HepG2 (cell line): ENCODE results near the gene NDUFB3. TPM values are rescaled to one million over a fixed set of nuclear protein-coding genes. Genes with fewer than 3 reads are reported as not detected.

Experiments used
- AFF4 ChIP-seq: sonication (generic); formaldehyde crosslinking; IDR thresholded peaks from 2 replicates; pipeline ENCODE4 v1.4.0; 2020; ENCODE audit warnings: missing genetic modification reagents
- BORCS8-MEF2B ChIP-seq: sonication (generic); formaldehyde crosslinking; IDR thresholded peaks from 2 replicates; pipeline ENCODE4 v1.8.0; 2022; ENCODE audit warnings: mild to moderate bottlenecking, missing genetic modification reagents
- GMEB2 ChIP-seq: IDR thresholded peaks from 2 replicates; pipeline ENCODE4 v1.6.1; 2016; ENCODE audit warnings: missing biosample characterization, missing genetic modification reagents, low read depth
- JUN ChIP-seq: sonication (generic); formaldehyde crosslinking; IDR thresholded peaks from 2 replicates; pipeline ENCODE4 v1.4.0; 2020; ENCODE audit warnings: mild to moderate bottlenecking, missing genetic modification reagents
- NR1H2 ChIP-seq: sonication (generic); formaldehyde crosslinking; IDR thresholded peaks from 2 replicates; pipeline ENCODE4 v1.8.1; 2022; ENCODE audit warnings: low read depth, missing genetic modification reagents, borderline replicate concordance
- PITX1 ChIP-seq: sonication (generic); formaldehyde crosslinking; IDR thresholded peaks from 2 replicates; pipeline ENCODE4 v1.5.1; 2020; ENCODE audit warnings: mild to moderate bottlenecking, missing genetic modification reagents
- PLRG1 ChIP-seq: fragments of 450-650 bp; conservative IDR thresholded peaks from 2 replicates; pipeline ENCODE4 v1.6.1; 2016
- SUZ12 ChIP-seq: fragments of 150-350 bp; IDR thresholded peaks from 2 replicates; pipeline ENCODE4 v1.6.1; 2014; ENCODE audit warnings: low read depth, low read length
- TFE3 ChIP-seq: IDR thresholded peaks from 2 replicates; pipeline ENCODE4 v1.6.1; 2016
- THAP8 ChIP-seq: sonication (generic); formaldehyde crosslinking; IDR thresholded peaks from 2 replicates; pipeline ENCODE4 v1.5.1; 2020; ENCODE audit warnings: missing genetic modification reagents, mild to moderate bottlenecking, borderline replicate concordance
- THRA ChIP-seq: sonication (generic); formaldehyde crosslinking; IDR thresholded peaks from 2 replicates; pipeline ENCODE4 v1.4.0; 2020; ENCODE audit warnings: missing genetic modification reagents, borderline replicate concordance
- TP53 ChIP-seq: sonication (generic); formaldehyde crosslinking; conservative IDR thresholded peaks from 2 replicates; pipeline ENCODE4 v1.4.0; 2020; ENCODE audit warnings: missing genetic modification reagents
- ZFP36L2 ChIP-seq: sonication (generic); formaldehyde crosslinking; IDR thresholded peaks from 2 replicates; pipeline ENCODE4 v1.4.0; 2020; ENCODE audit warnings: missing genetic modification reagents
- ZMYM2 ChIP-seq: sonication (generic); formaldehyde crosslinking; IDR thresholded peaks from 2 replicates; pipeline ENCODE4 v1.8.0; 2022; ENCODE audit warnings: mild to moderate bottlenecking, missing genetic modification reagents
- ZNF253 ChIP-seq: sonication (generic); formaldehyde crosslinking; IDR thresholded peaks from 2 replicates; pipeline ENCODE4 v1.8.0; 2022; ENCODE audit warnings: mild to moderate bottlenecking, missing genetic modification reagents, borderline replicate concordance
- ZNF264 ChIP-seq: sonication (generic); formaldehyde crosslinking; IDR thresholded peaks from 2 replicates; pipeline ENCODE4 v1.4.0; 2020; ENCODE audit warnings: missing genetic modification reagents
- ZNF329 ChIP-seq: sonication (generic); formaldehyde crosslinking; IDR thresholded peaks from 2 replicates; pipeline ENCODE4 v1.9.0; 2021; ENCODE audit warnings: low read depth, mild to moderate bottlenecking, missing genetic modification reagents
- ZNF432 ChIP-seq: sonication (generic); formaldehyde crosslinking; IDR thresholded peaks from 2 replicates; pipeline ENCODE4 v1.5.0; 2020; ENCODE audit warnings: missing genetic modification reagents, mild to moderate bottlenecking, borderline replicate concordance
- ZNF562 ChIP-seq: sonication (generic); formaldehyde crosslinking; IDR thresholded peaks from 2 replicates; pipeline ENCODE4 v1.8.0; 2022; ENCODE audit warnings: missing genetic modification reagents, borderline replicate concordance
- ZNF563 ChIP-seq: sonication (generic); formaldehyde crosslinking; IDR thresholded peaks from 2 replicates; pipeline ENCODE4 v1.8.0; 2022; ENCODE audit warnings: mild to moderate bottlenecking, moderate library complexity, missing genetic modification reagents
- ZNF644 ChIP-seq: IDR thresholded peaks from 2 replicates; pipeline ENCODE4 v1.6.1; 2016; ENCODE audit warnings: low read depth
- polyA plus RNA-seq, 8 experiments: library from polyadenylated mRNA; depleted of rRNA in 3 of 8; stranded (reverse) in 7 of 8; unstranded in 1 of 8; fragments of >200 nt; fragmentation: Illumina TruSeq in 4 of 8; extraction: Trizol in 4 of 8; gene quantifications; 2 replicates each; pipeline versions ENCODE4 v1.2.1 to v1.2.3, GENCODE V29; 2011 to 2016; ENCODE audit warnings: low read depth in 4 of 8, missing spikeins in 1 of 8, mixed read lengths in 1 of 8; ENCODE audit not compliant: insufficient read depth in 1 of 8
- total RNA-seq, 5 experiments: library from RNA; depleted of rRNA; stranded (reverse); fragments of >200 nt; fragmentation: Illumina TruSeq; extraction: Trizol; gene quantifications; 2 replicates each; pipeline ENCODE4 v1.2.3, GENCODE V29; 2016; ENCODE audit warnings: low read depth in 1 of 5

Gene NDUFB3
- total and polyA plus RNA-seq, 2 of the 13 experiments (the other 11 are each of a cell fraction or from before 2014, with no cell fraction given): 50.7 to 159 TPM

- TF ChIP-seq AFF4 (CRISPR knock-in tag): peak; percentile 84; the same call in 1 of the 2 replicates
- TF ChIP-seq PLRG1: no peak
- no peak for TF ChIP-seq ZNF329
- TF ChIP-seq TFE3 (CRISPR knock-in tag): peak; percentile 30; the same call in 1 of the 2 replicates
- TF ChIP-seq ZNF253: no peak
- no peak; the same call in 1 of the 2 replicates for TF ChIP-seq ZFP36L2 (CRISPR knock-in tag)
- peak; percentile 49; the same call in 1 of the 2 replicates for TF ChIP-seq BORCS8-MEF2B (CRISPR knock-in tag)
- TF ChIP-seq GMEB2: no peak
- TF ChIP-seq PITX1 (CRISPR knock-in tag): 0 out of 2 replicates have a peak, but pooled peaks have one; percentile 75
- TF ChIP-seq ZNF432 (CRISPR knock-in tag): no peak
- 0 out of 2 replicates have a peak, but pooled peaks have one; percentile 53 for TF ChIP-seq ZNF563
- no peak for TF ChIP-seq SUZ12
- peak; percentile 77 for TF ChIP-seq ZNF264 (CRISPR knock-in tag)
- peak; percentile 72 for TF ChIP-seq THRA
- TF ChIP-seq NR1H2: no peak
- TF ChIP-seq ZNF644 (CRISPR knock-in tag): peak; percentile 62; the same call in 1 of the 2 replicates
- no peak for TF ChIP-seq THAP8 (CRISPR knock-in tag)
- no peak for TF ChIP-seq ZMYM2 (CRISPR knock-in tag)
- peak; percentile 65; the same call in 1 of the 2 replicates for TF ChIP-seq JUN
- TF ChIP-seq TP53 (CRISPR knock-in tag): no peak; the same call in 1 of the 2 replicates
- TF ChIP-seq ZNF562 (CRISPR knock-in tag): no peak
Measured at GRCh38 chr2:201118121-201118960, 46.5 kb downstream of the NDUFB3 start (continued).
